T-helper 2 cell treated with Interferon-gamma antibody and Interleukin-4, amounts not matched to agents 100 ng/mL and 5 ng/mL, for 36 hours (primary cell): Measurements from ENCODE around the gene TMEM92. TPM values are rescaled to one million over a fixed set of nuclear protein-coding genes. Genes with fewer than 3 reads are reported as not detected.
"Not testable (repeated sequence)": the region's sequence is repeated elsewhere in the genome, so short reads cannot be mapped to it uniquely, and the experiment has no call there.

Experiments
- intact Hi-C: fragments of 100-400 bp; cut with micrococcal nuclease; formaldehyde crosslinking; loops from one replicate; pipeline ENCODE4 v1.15.1; 2023
- total RNA-seq: library from RNA; stranded (reverse); gene quantifications from 2 replicates; pipeline ENCODE4 v1.2.3, GENCODE V29; 2022

Gene TMEM92
- total RNA-seq, 1 donor from 2014 or later: 0.59 TPM

- intact Hi-C loops: no loop called here
Observed at GRCh38 chr17:50299776-50300175, 25.5 kb downstream of the TMEM92 start.

GRCh38 chr17:50300824-50301223, 26.6 kb downstream of the TMEM92 start:
- intact Hi-C loops: not testable (repeated sequence)

- intact Hi-C loops: no loop called here
Observed at GRCh38 chr17:50301891-50302584, 27.8 kb downstream of the TMEM92 start.

GRCh38 chr17:50303051-50303450, 28.8 kb downstream of the TMEM92 start:
- intact Hi-C loops: no loop called here

GRCh38 chr17:50303596-50303995, 29.3 kb downstream of the TMEM92 start:
- intact Hi-C loops: no loop called here

GRCh38 chr17:50304781-50305404, 30.6 kb downstream of the TMEM92 start:
- intact Hi-C loops: no loop called here

- intact Hi-C loops: no loop called here
Observed at GRCh38 chr17:50307654-50308053, 33.4 kb downstream of the TMEM92 start.

GRCh38 chr17:50308666-50309065, 34.4 kb downstream of the TMEM92 start:
- intact Hi-C loops: no loop called here

- intact Hi-C loops: no loop called here
Observed at GRCh38 chr17:50310455-50311111, 36.3 kb downstream of the TMEM92 start.

- intact Hi-C loops: no loop called here
Observed at GRCh38 chr17:50311112-50311460, 36.8 kb downstream of the TMEM92 start.

- intact Hi-C loops: no loop called here
Observed at GRCh38 chr17:50311483-50311882, 37.2 kb downstream of the TMEM92 start.

GRCh38 chr17:50312308-50312707, 38.0 kb downstream of the TMEM92 start:
- intact Hi-C loops: no loop called here

GRCh38 chr17:50314456-50315011, 40.3 kb downstream of the TMEM92 start:
- intact Hi-C loops: no loop called here

GRCh38 chr17:50316016-50316587, 41.8 kb downstream of the TMEM92 start:
- intact Hi-C loops: no loop called here

GRCh38 chr17:50316660-50317059, 42.4 kb downstream of the TMEM92 start:
- intact Hi-C loops: not testable (repeated sequence)

- intact Hi-C loops: no loop called here
Observed at GRCh38 chr17:50317121-50317520, 42.9 kb downstream of the TMEM92 start.

GRCh38 chr17:50318501-50319285, 44.4 kb downstream of the TMEM92 start:
- intact Hi-C loops: no loop called here

GRCh38 chr17:50319306-50320004, 45.2 kb downstream of the TMEM92 start:
- intact Hi-C loops: no loop called here

GRCh38 chr17:50322271-50322670, 48.0 kb downstream of the TMEM92 start:
- intact Hi-C loops: no loop called here

GRCh38 chr17:50323060-50323459, 48.8 kb downstream of the TMEM92 start:
- intact Hi-C loops: no loop called here

- intact Hi-C loops: no loop called here
Observed at GRCh38 chr17:50325906-50326305, 51.6 kb downstream of the TMEM92 start.
